ENCODE results near the gene LTBP1. TPM values are rescaled to one million over a fixed set of nuclear protein-coding genes. Genes with fewer than 3 reads are reported as not detected.
"Not testable (repeated sequence)": the region's sequence is repeated elsewhere in the genome, so short reads cannot be mapped to it uniquely, and the experiment has no call there.

Gene LTBP1
- polyA plus RNA-seq, 1 experiment: 124 TPM

DNA sequence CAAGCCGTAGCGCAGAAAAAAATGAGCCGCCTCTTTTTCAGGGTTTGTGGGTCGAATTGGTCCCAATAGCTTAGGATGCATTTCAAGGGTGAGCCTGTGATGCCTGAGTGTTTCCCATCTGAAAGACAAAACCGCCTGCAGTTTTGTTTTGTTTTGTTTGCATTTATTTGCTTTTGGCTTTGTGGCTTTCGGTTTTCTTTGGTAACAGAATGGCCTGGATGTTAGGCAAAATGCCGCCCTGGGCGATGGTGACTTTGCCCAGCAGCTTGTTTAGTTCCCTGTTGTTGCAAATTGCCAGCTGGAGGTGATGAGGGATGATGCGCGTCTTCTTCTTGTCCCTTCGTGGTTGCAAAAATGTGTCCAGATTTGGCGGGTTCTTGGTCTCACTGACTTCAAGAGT is 109.4 kb downstream of the LTBP1 start:
- Histone ChIP-seq H3K4me3 (ENCODE audit: low read depth, low read length) (no peak overlapping the region), H3K27me3 (ENCODE audit: control insufficient read depth, insufficient read depth, low read length) (no peaks in the 10 kb centered on the region), H3K36me3 (ENCODE audit: control insufficient read depth, insufficient read depth, low read length) (no peaks in the 10 kb centered on the region)
- CTCF ChIA-PET: interaction anchor here (1.0 kb wide), 1 partner anchor 23 kb away, joined by 3 read pairs; no protein-coding TSS in a partner anchor
- DNase-seq (ENCODE audit: low read depth): no peak
- POLR2A ChIA-PET: no interaction called here
- TF ChIP-seq, protein P1, sequence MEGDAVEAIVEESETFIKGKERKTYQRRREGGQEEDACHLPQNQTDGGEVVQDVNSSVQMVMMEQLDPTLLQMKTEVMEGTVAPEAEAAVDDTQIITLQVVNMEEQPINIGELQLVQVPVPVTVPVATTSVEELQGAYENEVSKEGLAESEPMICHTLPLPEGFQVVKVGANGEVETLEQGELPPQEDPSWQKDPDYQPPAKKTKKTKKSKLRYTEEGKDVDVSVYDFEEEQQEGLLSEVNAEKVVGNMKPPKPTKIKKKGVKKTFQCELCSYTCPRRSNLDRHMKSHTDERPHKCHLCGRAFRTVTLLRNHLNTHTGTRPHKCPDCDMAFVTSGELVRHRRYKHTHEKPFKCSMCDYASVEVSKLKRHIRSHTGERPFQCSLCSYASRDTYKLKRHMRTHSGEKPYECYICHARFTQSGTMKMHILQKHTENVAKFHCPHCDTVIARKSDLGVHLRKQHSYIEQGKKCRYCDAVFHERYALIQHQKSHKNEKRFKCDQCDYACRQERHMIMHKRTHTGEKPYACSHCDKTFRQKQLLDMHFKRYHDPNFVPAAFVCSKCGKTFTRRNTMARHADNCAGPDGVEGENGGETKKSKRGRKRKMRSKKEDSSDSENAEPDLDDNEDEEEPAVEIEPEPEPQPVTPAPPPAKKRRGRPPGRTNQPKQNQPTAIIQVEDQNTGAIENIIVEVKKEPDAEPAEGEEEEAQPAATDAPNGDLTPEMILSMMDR (IDR thresholded peaks at IDR 0.05; ENCODE audit: insufficient read depth, low read depth, low read length): no peak

- DNase-seq (ENCODE audit: low read depth); H3K27me3 ChIP-seq (ENCODE audit: control insufficient read depth, insufficient read depth, low read length); H3K4me3 ChIP-seq (ENCODE audit: low read depth, low read length); CTCF ChIA-PET; H3K36me3 ChIP-seq (ENCODE audit: control insufficient read depth, insufficient read depth, low read length); POLR2A ChIA-PET: not testable (repeated sequence)
Measured at GRCh38 chr2:33057307-33058028, 110.7 kb downstream of the LTBP1 start.

GRCh38 chr2:33058716-33059470 is 112.1 kb downstream of the LTBP1 start:
- no peak for DNase-seq (ENCODE audit: low read depth)
- POLR2A ChIA-PET: no interaction called here
- H3K27me3 ChIP-seq (ENCODE audit: control insufficient read depth, insufficient read depth, low read length): no peaks in the 10 kb centered on the region
- TF ChIP-seq, protein P1 (IDR thresholded peaks at IDR 0.05; ENCODE audit: insufficient read depth, low read depth, low read length): no peak
- no peak overlapping the region for H3K4me3 ChIP-seq (ENCODE audit: low read depth, low read length)
- no peaks in the 10 kb centered on the region for H3K36me3 ChIP-seq (ENCODE audit: control insufficient read depth, insufficient read depth, low read length)
- CTCF ChIA-PET: interaction anchor here (0.6 kb wide), 1 partner anchor 1749 kb away, joined by 3 read pairs; no protein-coding TSS in a partner anchor

DNA sequence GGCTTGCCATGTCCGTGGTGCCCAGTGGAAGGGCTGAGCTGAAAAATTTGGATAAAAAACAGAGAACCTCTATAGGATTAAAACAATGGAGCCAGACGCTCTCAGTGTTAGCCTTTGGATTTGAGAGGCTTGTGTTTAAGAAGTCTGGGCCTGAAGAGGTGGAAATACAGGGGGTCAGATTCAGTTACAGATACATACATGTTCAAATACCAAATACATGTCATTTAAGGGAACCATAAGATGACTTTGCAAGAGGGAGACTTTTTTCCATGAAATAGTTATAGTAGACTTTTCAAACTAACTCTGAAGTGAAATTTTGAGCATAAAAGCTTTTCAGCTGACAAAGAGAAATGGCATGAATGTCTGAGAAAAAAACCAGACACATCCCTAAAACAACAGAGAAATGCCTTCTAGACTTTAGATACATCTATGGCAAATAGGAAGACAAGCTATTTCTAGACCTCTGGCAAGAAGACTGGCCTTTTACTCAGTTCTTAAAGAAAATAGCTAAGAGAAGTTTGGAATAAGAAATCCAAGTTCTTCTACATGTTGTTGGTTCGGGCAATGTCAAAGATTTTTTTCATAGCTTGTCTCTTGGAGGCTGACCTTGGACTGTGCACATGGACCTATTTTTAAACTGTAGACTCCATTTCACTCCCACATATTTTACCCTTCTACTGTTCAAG is 112.9 kb downstream of the LTBP1 start:
- CTCF ChIA-PET: interaction anchor here (0.6 kb wide), 2 partner anchors 459 to 1750 kb away, joined by 3 read pairs; no protein-coding TSS in a partner anchor
- POLR2A ChIA-PET: no interaction called here
- no peak for DNase-seq (ENCODE audit: low read depth)
- no peak overlapping the region for H3K4me3 ChIP-seq (ENCODE audit: low read depth, low read length)
- TF ChIP-seq, protein P1 (IDR thresholded peaks at IDR 0.05; ENCODE audit: insufficient read depth, low read depth, low read length): no peak
- H3K27me3 ChIP-seq (ENCODE audit: control insufficient read depth, insufficient read depth, low read length): no peaks in the 10 kb centered on the region
- H3K36me3 ChIP-seq (ENCODE audit: control insufficient read depth, insufficient read depth, low read length): no peaks in the 10 kb centered on the region

DNA sequence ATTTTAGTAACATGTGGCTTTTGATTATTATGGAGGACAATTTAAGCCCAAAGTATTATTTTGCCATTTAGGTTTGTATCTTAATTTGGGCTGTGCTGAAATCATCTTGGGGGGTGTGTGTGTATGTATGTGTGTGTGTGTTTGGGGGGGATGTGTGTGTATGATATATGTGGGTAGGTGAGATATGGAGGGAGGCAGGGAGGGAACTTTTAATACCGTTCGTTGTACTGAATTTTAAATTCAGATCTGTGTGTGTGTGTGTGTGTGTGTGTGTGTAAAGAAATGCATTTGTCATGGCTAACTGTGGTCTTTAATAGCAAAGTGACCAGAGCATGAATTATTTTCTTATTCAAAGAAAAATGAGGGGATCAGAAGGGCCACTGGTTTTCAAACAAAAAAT is 113.7 kb downstream of the LTBP1 start:
- H3K27me3 ChIP-seq (ENCODE audit: control insufficient read depth, insufficient read depth, low read length): no peaks in the 10 kb centered on the region
- POLR2A ChIA-PET: no interaction called here
- no peaks in the 10 kb centered on the region for H3K36me3 ChIP-seq (ENCODE audit: control insufficient read depth, insufficient read depth, low read length)
- TF ChIP-seq, protein P1 (IDR thresholded peaks at IDR 0.05; ENCODE audit: insufficient read depth, low read depth, low read length): no peak
- CTCF ChIA-PET: no interaction called here
- DNase-seq (ENCODE audit: low read depth): no peak
- H3K4me3 ChIP-seq (ENCODE audit: low read depth, low read length): no peak overlapping the region

All from BJ (cell line).